HL-60 (cell line): ENCODE results near the gene OPALIN.

Source experiments
- CTCF ChIP-seq: IDR thresholded peaks from one replicate; pipeline ENCODE4 v1.5.1; 2011; ENCODE audit warnings: low read length, control low read depth, inconsistent platforms; ENCODE audit not compliant: insufficient read depth
- GABPA ChIP-seq: IDR thresholded peaks from 2 replicates; pipeline ENCODE4 v1.6.1; 2012; ENCODE audit warnings: low read depth
- REST ChIP-seq: IDR thresholded peaks from 2 replicates; pipeline ENCODE4 v1.6.1; 2012; ENCODE audit warnings: low read depth; ENCODE audit not compliant: insufficient replicate concordance
- SPI1 ChIP-seq: IDR thresholded peaks from 2 replicates; pipeline ENCODE4 v1.6.1; 2012; ENCODE audit warnings: low read depth, mild to moderate bottlenecking, borderline replicate concordance

- TF ChIP-seq CTCF, result no peak
- TF ChIP-seq SPI1, result no peak
- TF ChIP-seq REST, result no peak
- TF ChIP-seq GABPA, result no peak
Measured at GRCh38 chr10:96408201-96408600, 49.4 kb upstream of the OPALIN start.
